Endothelial cell (in vitro differentiated cells): ENCODE measurements around the gene TCERG1L. TPM values are rescaled to one million over a fixed set of nuclear protein-coding genes. Genes with fewer than 3 reads are reported as not detected.
"Not testable (repeated sequence)": the region's sequence is repeated elsewhere in the genome, so short reads cannot be mapped to it uniquely, and the experiment has no call there.

Experiments used
- DNase-seq: peaks from one replicate; pipeline ENCODE4 v3.0.0; 2021; ENCODE audit warnings: low spot score
- H3K27ac Mint-ChIP-seq: one replicate; pipeline ENCODE4 v1.8.0; 2021; ENCODE audit warnings: mixed read lengths, inconsistent platforms; ENCODE audit not compliant: unreplicated experiment
- H3K27me3 Mint-ChIP-seq: one replicate; pipeline ENCODE4 v1.8.0; 2021; ENCODE audit warnings: mild to moderate bottlenecking, moderate library complexity, mixed read lengths, inconsistent platforms; ENCODE audit not compliant: unreplicated experiment
- H3K36me3 Mint-ChIP-seq: one replicate; pipeline ENCODE4 v1.8.0; 2021; ENCODE audit warnings: mild to moderate bottlenecking, low read depth, mixed read lengths, inconsistent platforms; ENCODE audit not compliant: unreplicated experiment
- H3K4me1 Mint-ChIP-seq: one replicate; pipeline ENCODE4 v1.8.0; 2021; ENCODE audit warnings: mild to moderate bottlenecking, mixed read lengths, inconsistent platforms; ENCODE audit not compliant: unreplicated experiment
- H3K4me3 Mint-ChIP-seq: one replicate; pipeline ENCODE4 v1.8.0; 2021; ENCODE audit warnings: mild to moderate bottlenecking, mixed read lengths, inconsistent platforms; ENCODE audit not compliant: unreplicated experiment
- H3K9me3 Mint-ChIP-seq: one replicate; pipeline ENCODE4 v1.8.0; 2021; ENCODE audit warnings: mixed read lengths, inconsistent platforms; ENCODE audit not compliant: unreplicated experiment
- total RNA-seq: library from RNA; stranded (reverse); fragmentation: NEBNext Ultra II Directional; extraction: Animal tissue kit (Norgen Biotek cat#: 25700); gene quantifications from one replicate; pipeline ENCODE4 v1.2.1, GENCODE V29; 2021; ENCODE audit not compliant: unreplicated experiment
- TF ChIP-seq, protein P1 (sequence below): fragments of 200-600 bp; sonication (generic); IDR thresholded peaks from one replicate; pipeline ENCODE4 v1.5.0; 2021; ENCODE audit warnings: antibody characterized with exemption; ENCODE audit not compliant: unreplicated experiment

The TCERG1L gene
- total RNA-seq, 1 donor from 2014 or later = not detected

DNA sequence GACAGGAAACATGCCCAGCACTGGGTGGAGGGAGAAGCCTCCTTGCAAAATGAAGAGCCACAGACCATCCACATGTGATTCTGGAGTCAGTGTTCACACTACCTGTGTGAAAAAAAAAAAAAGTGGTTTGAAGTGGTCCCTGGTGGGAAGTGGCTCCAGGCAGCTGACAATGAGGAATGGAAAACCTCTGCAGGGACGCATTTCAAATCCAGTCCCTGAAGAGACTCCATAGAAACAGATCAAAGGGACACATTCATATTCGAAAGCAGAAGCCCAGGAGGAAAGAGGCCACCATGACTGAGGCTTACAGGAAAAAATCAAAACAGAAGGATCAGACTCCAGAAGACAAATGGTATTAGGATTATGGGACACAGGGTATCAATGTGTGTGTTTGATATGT, 11.5 kb upstream of the TCERG1L start:
- H3K9me3 Mint-ChIP-seq = peaks cover 52% of the 10 kb centered on the region
- no peak for DNase-seq
- H3K4me1 Mint-ChIP-seq = no peaks in the 10 kb centered on the region
- TF ChIP-seq, protein P1, sequence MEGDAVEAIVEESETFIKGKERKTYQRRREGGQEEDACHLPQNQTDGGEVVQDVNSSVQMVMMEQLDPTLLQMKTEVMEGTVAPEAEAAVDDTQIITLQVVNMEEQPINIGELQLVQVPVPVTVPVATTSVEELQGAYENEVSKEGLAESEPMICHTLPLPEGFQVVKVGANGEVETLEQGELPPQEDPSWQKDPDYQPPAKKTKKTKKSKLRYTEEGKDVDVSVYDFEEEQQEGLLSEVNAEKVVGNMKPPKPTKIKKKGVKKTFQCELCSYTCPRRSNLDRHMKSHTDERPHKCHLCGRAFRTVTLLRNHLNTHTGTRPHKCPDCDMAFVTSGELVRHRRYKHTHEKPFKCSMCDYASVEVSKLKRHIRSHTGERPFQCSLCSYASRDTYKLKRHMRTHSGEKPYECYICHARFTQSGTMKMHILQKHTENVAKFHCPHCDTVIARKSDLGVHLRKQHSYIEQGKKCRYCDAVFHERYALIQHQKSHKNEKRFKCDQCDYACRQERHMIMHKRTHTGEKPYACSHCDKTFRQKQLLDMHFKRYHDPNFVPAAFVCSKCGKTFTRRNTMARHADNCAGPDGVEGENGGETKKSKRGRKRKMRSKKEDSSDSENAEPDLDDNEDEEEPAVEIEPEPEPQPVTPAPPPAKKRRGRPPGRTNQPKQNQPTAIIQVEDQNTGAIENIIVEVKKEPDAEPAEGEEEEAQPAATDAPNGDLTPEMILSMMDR = no peak
- peaks cover 18% of the 10 kb centered on the region for H3K36me3 Mint-ChIP-seq
- no peak overlapping the region for H3K4me3 Mint-ChIP-seq
- no peak overlapping the region for H3K27ac Mint-ChIP-seq
- H3K27me3 Mint-ChIP-seq = peaks cover 10% of the 10 kb centered on the region

DNA sequence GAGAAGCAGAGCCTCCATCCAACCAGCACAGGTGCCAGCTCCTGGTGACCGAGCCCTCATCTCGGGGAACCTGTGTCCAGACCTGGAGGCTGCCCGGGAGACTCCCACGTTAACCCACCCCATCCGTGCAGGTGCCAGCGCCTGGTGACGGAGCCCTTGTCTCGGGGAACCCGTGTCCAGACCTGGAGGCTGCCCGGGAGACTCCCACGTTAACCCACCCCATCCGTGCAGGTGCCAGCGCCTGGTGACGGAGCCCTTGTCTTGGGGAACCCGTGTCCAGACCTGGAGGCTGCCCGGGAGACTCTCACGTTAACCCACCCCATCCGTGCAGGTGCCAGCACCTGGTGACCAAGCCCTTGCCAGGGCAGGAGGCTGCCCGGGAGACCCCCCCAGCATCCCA, 11.1 kb upstream of the TCERG1L start:
- H3K4me3 Mint-ChIP-seq, H3K4me1 Mint-ChIP-seq, DNase-seq, H3K27ac Mint-ChIP-seq: not testable (repeated sequence)
- peaks cover 49% of the 10 kb centered on the region for H3K9me3 Mint-ChIP-seq
- peaks cover 18% of the 10 kb centered on the region for H3K36me3 Mint-ChIP-seq
- H3K27me3 Mint-ChIP-seq = peaks cover 10% of the 10 kb centered on the region

DNA sequence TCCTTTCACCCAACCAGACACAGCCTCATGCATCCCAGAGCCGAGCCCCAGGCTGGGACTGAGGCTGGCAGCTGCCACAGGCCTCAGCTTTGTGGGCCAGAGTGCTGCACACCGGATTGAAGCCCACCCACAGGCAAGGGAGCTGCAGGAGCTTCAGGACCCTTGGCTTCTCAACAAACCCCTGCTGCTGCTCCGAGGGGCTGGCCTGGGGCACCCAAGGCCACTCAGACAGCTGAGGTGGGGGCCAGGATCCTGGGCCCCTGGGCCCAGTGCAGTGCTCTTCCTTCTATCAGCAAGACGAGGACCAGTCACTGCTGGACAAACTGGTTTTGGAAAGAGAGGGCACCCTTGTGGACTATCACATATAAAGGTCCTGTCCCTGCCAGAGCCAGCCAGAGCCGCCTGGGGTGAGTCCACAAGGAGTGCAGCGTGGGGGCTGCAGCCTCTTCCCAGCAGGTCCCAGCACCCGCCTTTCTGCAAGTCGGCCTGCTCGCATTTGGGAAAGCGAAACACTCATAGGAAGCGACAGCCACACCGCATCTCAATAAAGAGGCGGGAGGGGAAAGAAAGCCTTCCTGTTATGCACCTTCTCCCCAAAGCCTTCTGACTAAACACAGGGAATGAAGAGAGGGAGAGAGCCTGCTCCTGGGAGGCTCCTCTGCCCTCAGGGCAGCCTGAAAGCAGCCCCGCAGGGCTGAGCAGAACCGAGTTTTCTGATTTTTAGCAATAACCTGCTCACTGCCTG, 9.5 kb upstream of the TCERG1L start:
- Mint-ChIP-seq H3K9me3 (peaks cover 50% of the 10 kb centered on the region), H3K27me3 (peaks cover 13% of the 10 kb centered on the region), H3K4me3 (no peak overlapping the region), H3K4me1 (no peaks in the 10 kb centered on the region), H3K27ac (no peak overlapping the region), H3K36me3 (peaks cover 23% of the 10 kb centered on the region)
- TF ChIP-seq, protein P1 = no peak
- DNase-seq = no peak

DNA sequence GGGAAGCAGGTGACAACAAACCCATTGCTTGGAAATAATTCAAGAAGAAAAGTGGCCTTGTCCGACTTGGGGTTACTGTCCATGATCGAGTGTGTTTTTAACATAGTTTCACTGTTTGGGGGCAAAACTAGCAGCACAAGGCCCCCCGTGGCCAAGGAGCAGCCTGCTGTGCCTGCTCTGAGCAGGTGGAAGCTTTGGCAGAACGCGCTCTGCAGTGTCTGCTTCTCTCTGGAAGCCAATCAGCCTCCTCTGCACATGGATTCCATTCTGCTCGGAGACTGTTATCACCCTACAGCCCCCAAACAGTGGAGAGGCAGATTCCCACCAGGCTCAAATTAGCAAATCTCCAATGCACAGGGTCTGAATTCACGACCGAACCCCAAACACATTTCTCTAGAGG, 7.3 kb upstream of the TCERG1L start:
- no peak for DNase-seq
- Mint-ChIP-seq H3K4me1 (no peaks in the 10 kb centered on the region), H3K9me3 (peaks cover 68% of the 10 kb centered on the region), H3K36me3 (peaks cover 23% of the 10 kb centered on the region), H3K4me3 (no peak overlapping the region), H3K27me3 (peaks cover 16% of the 10 kb centered on the region), H3K27ac (no peak overlapping the region)
- TF ChIP-seq, protein P1 = no peak

DNA sequence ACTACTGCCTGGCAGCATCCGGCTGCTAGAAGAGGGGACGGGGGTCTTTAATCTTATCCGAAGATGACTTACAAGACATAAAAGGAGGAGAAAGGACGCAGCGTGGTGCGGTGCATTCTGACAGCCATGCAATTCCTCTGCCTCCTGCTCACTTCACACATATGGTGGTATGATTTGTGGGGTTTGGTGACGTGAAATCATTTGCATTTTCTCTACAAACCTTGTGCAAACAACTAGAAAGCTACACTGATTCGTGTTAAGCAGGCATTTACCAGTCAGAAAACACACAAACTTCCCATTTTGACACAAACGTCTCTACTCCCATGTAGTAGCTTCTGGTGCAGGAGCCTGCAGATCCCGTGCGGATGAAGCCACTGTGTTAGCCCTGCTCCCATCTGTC, 6.8 kb upstream of the TCERG1L start:
- Mint-ChIP-seq H3K27me3 (peaks cover 16% of the 10 kb centered on the region), H3K36me3 (peaks cover 19% of the 10 kb centered on the region), H3K27ac (no peak overlapping the region), H3K4me3 (no peak overlapping the region), H3K4me1 (no peaks in the 10 kb centered on the region), H3K9me3 (peaks cover 65% of the 10 kb centered on the region)
- TF ChIP-seq, protein P1 = no peak
- no peak for DNase-seq
